Measurements from ENCODE around the gene RALY.

DNA sequence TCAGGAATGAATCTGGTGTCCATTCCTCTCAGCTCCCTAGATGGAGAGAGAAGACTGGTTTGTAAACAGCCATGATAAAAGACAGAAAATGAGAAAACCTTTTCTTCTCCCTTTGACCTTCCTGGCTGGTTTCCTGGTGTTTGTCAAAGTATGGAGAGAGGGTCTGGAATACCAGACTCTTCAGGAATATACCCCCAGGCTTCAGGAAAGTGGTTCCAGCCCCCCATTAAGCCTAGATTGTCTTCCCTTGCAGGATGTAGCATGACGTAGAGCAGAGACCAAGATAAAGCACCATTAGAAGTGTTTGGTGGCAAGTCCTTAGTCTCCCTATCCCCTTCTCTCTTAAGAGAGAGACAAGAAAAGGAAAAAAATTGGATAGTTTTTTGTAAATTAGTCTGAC is 67.3 kb downstream of the RALY start:
- TF ChIP-seq, protein P1, sequence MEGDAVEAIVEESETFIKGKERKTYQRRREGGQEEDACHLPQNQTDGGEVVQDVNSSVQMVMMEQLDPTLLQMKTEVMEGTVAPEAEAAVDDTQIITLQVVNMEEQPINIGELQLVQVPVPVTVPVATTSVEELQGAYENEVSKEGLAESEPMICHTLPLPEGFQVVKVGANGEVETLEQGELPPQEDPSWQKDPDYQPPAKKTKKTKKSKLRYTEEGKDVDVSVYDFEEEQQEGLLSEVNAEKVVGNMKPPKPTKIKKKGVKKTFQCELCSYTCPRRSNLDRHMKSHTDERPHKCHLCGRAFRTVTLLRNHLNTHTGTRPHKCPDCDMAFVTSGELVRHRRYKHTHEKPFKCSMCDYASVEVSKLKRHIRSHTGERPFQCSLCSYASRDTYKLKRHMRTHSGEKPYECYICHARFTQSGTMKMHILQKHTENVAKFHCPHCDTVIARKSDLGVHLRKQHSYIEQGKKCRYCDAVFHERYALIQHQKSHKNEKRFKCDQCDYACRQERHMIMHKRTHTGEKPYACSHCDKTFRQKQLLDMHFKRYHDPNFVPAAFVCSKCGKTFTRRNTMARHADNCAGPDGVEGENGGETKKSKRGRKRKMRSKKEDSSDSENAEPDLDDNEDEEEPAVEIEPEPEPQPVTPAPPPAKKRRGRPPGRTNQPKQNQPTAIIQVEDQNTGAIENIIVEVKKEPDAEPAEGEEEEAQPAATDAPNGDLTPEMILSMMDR (conservative IDR thresholded peaks at IDR 0.05; ENCODE audit: low read depth, low read length) = no peak
- TF ChIP-seq, protein P2, sequence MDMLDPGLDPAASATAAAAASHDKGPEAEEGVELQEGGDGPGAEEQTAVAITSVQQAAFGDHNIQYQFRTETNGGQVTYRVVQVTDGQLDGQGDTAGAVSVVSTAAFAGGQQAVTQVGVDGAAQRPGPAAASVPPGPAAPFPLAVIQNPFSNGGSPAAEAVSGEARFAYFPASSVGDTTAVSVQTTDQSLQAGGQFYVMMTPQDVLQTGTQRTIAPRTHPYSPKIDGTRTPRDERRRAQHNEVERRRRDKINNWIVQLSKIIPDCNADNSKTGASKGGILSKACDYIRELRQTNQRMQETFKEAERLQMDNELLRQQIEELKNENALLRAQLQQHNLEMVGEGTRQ (IDR thresholded peaks at IDR 0.05; ENCODE audit: low read depth, low read length) = no peak

Measured in IMR-90 (cell line).